HCT116 (cell line): Measurements from ENCODE around the gene TDO2. TPM values are rescaled to one million over a fixed set of nuclear protein-coding genes. Genes with fewer than 3 reads are reported as not detected.

Experiments used
- ATAC-seq: fragments of 200-7000 bp; cut with Tn5 transposase; 2 replicates; pipeline ENCODE4 v1.9.1; 2020; ENCODE audit warnings: mild to moderate bottlenecking, moderate library complexity
- BruUV-seq: library from RNA; stranded (reverse); fragments of 400-500 nt; replicated peaks from 2 replicates; lab custom pipeline; 2021; lab: Mats Ljungman, UMichigan
- CTCF ChIA-PET: fragments of 300-600 bp; sonication (Branson Sonifier 250); formaldehyde crosslinking; loops from one replicate; lab custom pipeline; 2021; ENCODE audit warnings: antibody characterized with exemption; lab: Charles Lee
- POLR2A ChIA-PET: fragments of 300-600, 350-600 bp; sonication (Branson Sonifier 250); formaldehyde crosslinking; loops from one replicate; lab custom pipeline; 2021; ENCODE audit warnings: antibody characterized with exemption; lab: Charles Lee
- RAD21 ChIA-PET, 2 experiments: fragments of 300-600 bp; sonication (Branson Sonifier 250); formaldehyde crosslinking; loops; one replicate each; lab custom pipeline; 2023; ENCODE audit warnings: low total read pairs in 2 of 2; ENCODE audit not compliant: uncharacterized antibody in 2 of 2, unreplicated experiment in 2 of 2, low non-redundant PET in 1 of 2; lab: Charles Lee
- DNase-seq: peaks from one replicate; pipeline ENCODE4 v3.0.0-alpha.2; 2010; ENCODE audit warnings: low read depth, low spot score
- H2AFZ ChIP-seq: fragments of 200-600 bp; shearing (Covaris generic), sonication (generic); 2 replicates; pipeline ENCODE4 v1.6.1; 2017; ENCODE audit warnings: low read depth, mixed run types, mixed read lengths, antibody characterized with exemption, low read length; ENCODE audit not compliant: poor library complexity, severe bottlenecking
- H3K27ac ChIP-seq: 2 replicates; pipeline ENCODE4 v1.5.1; 2012; ENCODE audit warnings: low read depth, low read length
- H3K27me3 ChIP-seq: fragments of 200-600 bp; sonication (generic); 2 replicates; pipeline ENCODE4 v1.6.1; 2016; ENCODE audit warnings: mixed run types, low read length, mixed read lengths; ENCODE audit not compliant: insufficient read depth
- H3K36me3 ChIP-seq, 2 experiments: fragments of 200-500 bp in 1 of 2; fragments of 200-600 bp in 1 of 2; sonication (Bioruptor generic) in 1 of 2; sonication (generic) in 1 of 2; 2 replicates each; pipeline versions ENCODE4 v1.5.1 to v1.6.1; 2014 to 2016; ENCODE audit warnings: low read length in 2 of 2, inconsistent platforms in 1 of 2, mixed read lengths in 1 of 2, mixed run types in 1 of 2; ENCODE audit not compliant: insufficient read depth in 2 of 2, control insufficient read depth in 1 of 2
- H3K4me1 ChIP-seq, 2 experiments: fragments of 200-600 bp in 1 of 2; sonication (generic) in 1 of 2; 2 replicates each; pipeline versions ENCODE4 v1.5.1 to v1.6.1; 2012 to 2017; ENCODE audit warnings: low read length in 2 of 2, inconsistent platforms in 1 of 2, mild to moderate bottlenecking in 1 of 2, mixed read lengths in 1 of 2, mixed run types in 1 of 2, moderate library complexity in 1 of 2; ENCODE audit not compliant: insufficient read depth in 2 of 2, control insufficient read depth in 1 of 2
- H3K4me2 ChIP-seq: fragments of 200-600 bp; sonication (generic); 2 replicates; pipeline ENCODE4 v1.6.1; 2017; ENCODE audit warnings: mixed run types, low read length, mixed read lengths
- H3K4me3 ChIP-seq, 2 experiments: fragments of 200-600 bp in 1 of 2; sonication (generic) in 1 of 2; replicated peaks in 1 of 2; 2 replicates each; pipeline ENCODE4 v1.5.1; 2011 to 2016; ENCODE audit warnings: low read length in 2 of 2, control low read depth in 1 of 2, low read depth in 1 of 2, mild to moderate bottlenecking in 1 of 2, mixed read lengths in 1 of 2, mixed run types in 1 of 2
- H3K79me2 ChIP-seq: fragments of 200-600 bp; sonication (generic); 2 replicates; pipeline ENCODE4 v1.6.1; 2017; ENCODE audit warnings: mild to moderate bottlenecking, mixed run types, low read length, moderate library complexity, mixed read lengths; ENCODE audit not compliant: insufficient read depth
- H3K9ac ChIP-seq: fragments of 200-600 bp; sonication (generic); 2 replicates; pipeline ENCODE4 v1.6.1; 2016; ENCODE audit warnings: low read length, mixed read lengths
- H3K9me2 ChIP-seq: fragments of 200-600 bp; sonication (generic), shearing (Covaris generic); 2 replicates; pipeline ENCODE4 v1.6.1; 2017; ENCODE audit warnings: mixed run types, mild to moderate bottlenecking, moderate library complexity; ENCODE audit not compliant: insufficient read depth
- H3K9me3 ChIP-seq, 2 experiments: fragments of 200-500 bp in 1 of 2; fragments of 200-600 bp in 1 of 2; sonication (Bioruptor generic) in 1 of 2; sonication (generic) in 1 of 2; 2 replicates each; pipeline ENCODE4 v1.6.1; 2014 to 2017; ENCODE audit warnings: low read length in 2 of 2, mixed read lengths in 2 of 2, inconsistent platforms in 1 of 2, low read depth in 1 of 2, mild to moderate bottlenecking in 1 of 2, mixed run types in 1 of 2, moderate library complexity in 1 of 2; ENCODE audit not compliant: control insufficient read depth in 1 of 2, insufficient read depth in 1 of 2
- H4K20me1 ChIP-seq: fragments of 200-600 bp; sonication (generic), shearing (Covaris generic); 2 replicates; pipeline ENCODE4 v1.6.1; 2017; ENCODE audit warnings: mixed run types, mild to moderate bottlenecking, moderate library complexity; ENCODE audit not compliant: insufficient read depth
- CBX3 ChIP-seq: IDR thresholded peaks from 2 replicates; pipeline ENCODE4 v1.6.1; 2012; ENCODE audit warnings: low read depth
- CEBPB ChIP-seq: IDR thresholded peaks from 2 replicates; pipeline ENCODE4 v1.6.1; 2012; ENCODE audit warnings: low read depth
- EGR1 ChIP-seq: IDR thresholded peaks from 2 replicates; pipeline ENCODE4 v1.6.1; 2012; ENCODE audit warnings: low read depth
- EZH2 ChIP-seq: fragments of 200-600 bp; sonication (generic); IDR thresholded peaks from 2 replicates; pipeline ENCODE4 v1.6.1; 2017; ENCODE audit warnings: antibody characterized with exemption, mixed run types
- SIN3A ChIP-seq: IDR thresholded peaks from 2 replicates; pipeline ENCODE4 v1.6.1; 2012; ENCODE audit warnings: low read depth
- ZNF274 ChIP-seq: fragments of 200-500 bp; sonication (Bioruptor generic); IDR thresholded peaks from 2 replicates; pipeline ENCODE4 v1.6.1; 2014; ENCODE audit warnings: mild to moderate bottlenecking, low read depth, low read length, inconsistent platforms
- intact Hi-C: fragments of 100-400 bp; cut with micrococcal nuclease; formaldehyde crosslinking; loops from 2 replicates; pipeline ENCODE4 v1.10.0; 2022
- total RNA-seq: library from RNA; stranded (reverse); gene quantifications from one replicate; pipeline ENCODE4 v1.2.1, GENCODE V29; 2021; ENCODE audit not compliant: unreplicated experiment
- TF ChIP-seq, protein P1 (sequence below), 3 experiments: fragments of 200-600 bp in 1 of 3; sonication (generic) in 1 of 3; IDR thresholded peaks in 2 of 3; conservative IDR thresholded peaks in 1 of 3; 2 replicates each; pipeline ENCODE4 v1.5.1; 2012 to 2017; ENCODE audit warnings: low read depth in 2 of 3, low read length in 2 of 3, antibody characterized with exemption in 1 of 3, borderline replicate concordance in 1 of 3, control low read depth in 1 of 3, mild to moderate bottlenecking in 1 of 3, mixed read lengths in 1 of 3, mixed run types in 1 of 3, moderate library complexity in 1 of 3; ENCODE audit not compliant: insufficient read depth in 1 of 3

TDO2 gene
- total RNA-seq, 1 experiment from 2014 or later: 0.27 TPM

DNA sequence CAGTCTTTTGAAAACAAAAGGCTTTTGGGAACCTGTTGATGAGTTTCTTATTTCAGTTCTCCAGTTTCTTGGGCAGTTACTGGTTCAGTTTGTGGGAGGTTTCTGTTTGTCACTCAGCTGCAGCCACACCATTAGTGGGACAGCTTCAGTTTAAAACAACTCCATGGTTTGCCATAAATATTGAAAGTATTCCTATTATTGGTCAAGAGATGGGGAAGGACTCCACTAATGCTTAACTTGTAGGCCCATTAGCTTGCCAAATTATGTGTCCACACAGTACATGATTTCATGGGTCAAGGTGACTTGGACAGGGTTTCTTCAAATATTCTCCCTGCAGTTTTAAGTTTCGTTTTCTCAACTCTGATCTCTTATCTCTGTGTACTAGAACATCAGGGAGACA lies 21.9 kb upstream of the TDO2 start (continued):
- TF ChIP-seq SIN3A (no peak), CBX3 (no peak), ZNF274 (no peak), EGR1 (no peak), EZH2 (no peak)
- TF ChIP-seq, protein P1, sequence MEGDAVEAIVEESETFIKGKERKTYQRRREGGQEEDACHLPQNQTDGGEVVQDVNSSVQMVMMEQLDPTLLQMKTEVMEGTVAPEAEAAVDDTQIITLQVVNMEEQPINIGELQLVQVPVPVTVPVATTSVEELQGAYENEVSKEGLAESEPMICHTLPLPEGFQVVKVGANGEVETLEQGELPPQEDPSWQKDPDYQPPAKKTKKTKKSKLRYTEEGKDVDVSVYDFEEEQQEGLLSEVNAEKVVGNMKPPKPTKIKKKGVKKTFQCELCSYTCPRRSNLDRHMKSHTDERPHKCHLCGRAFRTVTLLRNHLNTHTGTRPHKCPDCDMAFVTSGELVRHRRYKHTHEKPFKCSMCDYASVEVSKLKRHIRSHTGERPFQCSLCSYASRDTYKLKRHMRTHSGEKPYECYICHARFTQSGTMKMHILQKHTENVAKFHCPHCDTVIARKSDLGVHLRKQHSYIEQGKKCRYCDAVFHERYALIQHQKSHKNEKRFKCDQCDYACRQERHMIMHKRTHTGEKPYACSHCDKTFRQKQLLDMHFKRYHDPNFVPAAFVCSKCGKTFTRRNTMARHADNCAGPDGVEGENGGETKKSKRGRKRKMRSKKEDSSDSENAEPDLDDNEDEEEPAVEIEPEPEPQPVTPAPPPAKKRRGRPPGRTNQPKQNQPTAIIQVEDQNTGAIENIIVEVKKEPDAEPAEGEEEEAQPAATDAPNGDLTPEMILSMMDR (IDR thresholded peaks at IDR 0.05 in 2 of 3, conservative IDR thresholded peaks at IDR 0.05 in 1 of 3; ENCODE audit: borderline replicate concordance in 1 of 3, insufficient read depth in 1 of 3, low read depth in 2 of 3, low read length in 2 of 3): no peak
- TF ChIP-seq, all 23 proteins: peak for 0

DNA sequence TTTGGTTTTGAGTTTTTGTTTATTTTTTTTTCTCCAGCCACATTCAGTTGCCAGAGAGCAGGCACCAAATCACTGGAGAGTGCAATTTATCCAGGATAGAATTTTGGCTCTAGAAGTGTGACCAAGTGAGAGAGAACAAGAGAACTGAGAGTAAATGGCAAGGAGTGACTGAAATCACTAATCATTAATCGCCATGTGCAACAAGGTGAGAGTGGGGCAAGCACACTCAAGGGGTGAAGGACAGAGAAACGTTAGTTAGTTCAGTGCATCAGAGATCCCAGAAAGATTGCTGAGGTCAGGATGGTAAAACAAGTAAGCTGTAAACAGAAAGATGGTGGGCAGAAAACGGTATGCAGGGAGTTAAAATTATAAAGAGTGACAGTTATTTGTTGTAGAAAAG lies 19.6 kb upstream of the TDO2 start:
- RAD21 ChIA-PET: no interaction called here
- no peaks in the 10 kb centered on the region for H3K9me3 ChIP-seq
- no peak for TF ChIP-seq ZNF274
- TF ChIP-seq CEBPB: no peak
- TF ChIP-seq, all 23 proteins: peak for 0
- no peaks in the 10 kb centered on the region for H3K9me2 ChIP-seq
- no peaks in the 10 kb centered on the region for H3K36me3 ChIP-seq
- H3K4me2 ChIP-seq: no peak overlapping the region
- no peaks in the 10 kb centered on the region for H3K27me3 ChIP-seq
- H3K9ac ChIP-seq: no peak overlapping the region
- H3K27ac ChIP-seq: no peak overlapping the region
- no TSS peak for BruUV-seq
- H3K4me1 ChIP-seq: no peaks in the 10 kb centered on the region
- no peak overlapping the region for H3K4me3 ChIP-seq
- ATAC-seq: no peak
- ChIA-PET POLR2A (no interaction called here), CTCF (no interaction called here)
- intact Hi-C loops: no loop called here
- H2AFZ ChIP-seq: no peak overlapping the region
- DNase-seq: no peak
- H4K20me1 ChIP-seq: no peaks in the 10 kb centered on the region
- H3K79me2 ChIP-seq: no peaks in the 10 kb centered on the region
